Measurements from ENCODE around the gene DEFB127. TPM values are rescaled to one million over a fixed set of nuclear protein-coding genes. Genes with fewer than 3 reads are reported as not detected.

Gene DEFB127
- total RNA-seq, 2 experiments from 2014 or later = not detected

DNA sequence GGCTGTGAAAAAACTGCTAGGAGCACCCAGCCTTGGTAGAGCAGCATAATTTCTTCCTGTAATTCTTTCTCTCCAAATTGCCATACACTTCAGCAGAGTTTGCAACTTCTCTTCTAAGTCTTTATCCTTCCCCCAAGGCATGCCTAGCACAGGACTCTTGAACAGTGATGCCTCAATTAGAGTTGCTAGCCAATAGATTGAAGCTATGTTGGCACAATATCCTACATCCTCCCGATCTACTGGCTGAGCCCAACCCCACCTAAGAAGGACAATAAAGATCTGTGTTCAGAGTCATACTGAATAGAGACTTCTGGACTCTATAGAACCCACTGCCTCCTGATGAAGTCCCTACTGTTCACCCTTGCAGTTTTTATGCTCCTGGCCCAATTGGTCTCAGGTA lies 15.0 kb upstream of the DEFB127 start, which contains the start of gene DEFB126:
Gene DEFB126, plus strand, starts transcription at position 301 of the 400 bp plus-strand sequence. Its CDS starts 39 bp downstream, at position 340.
- ATAC-seq = no peak
- POLR2A ChIA-PET = no interaction called here
- intact Hi-C loops (cut with micrococcal nuclease) = no loop called here
- Mint-ChIP-seq H3K27ac (no peak within 1 kb of the TSS), H3K9me3 (peaks cover 10% of the 10 kb centered on the region), H3K36me3 (ENCODE audit: low read depth) (no peaks in the 10 kb centered on the region), H3K4me3 (no peak within 1 kb of the TSS), H3K27me3 (peaks cover 27% of the 10 kb centered on the region), H3K4me1 (ENCODE audit: low read depth) (no peaks in the 10 kb centered on the region)
- no peak for DNase-seq
- TF ChIP-seq, protein P1, sequence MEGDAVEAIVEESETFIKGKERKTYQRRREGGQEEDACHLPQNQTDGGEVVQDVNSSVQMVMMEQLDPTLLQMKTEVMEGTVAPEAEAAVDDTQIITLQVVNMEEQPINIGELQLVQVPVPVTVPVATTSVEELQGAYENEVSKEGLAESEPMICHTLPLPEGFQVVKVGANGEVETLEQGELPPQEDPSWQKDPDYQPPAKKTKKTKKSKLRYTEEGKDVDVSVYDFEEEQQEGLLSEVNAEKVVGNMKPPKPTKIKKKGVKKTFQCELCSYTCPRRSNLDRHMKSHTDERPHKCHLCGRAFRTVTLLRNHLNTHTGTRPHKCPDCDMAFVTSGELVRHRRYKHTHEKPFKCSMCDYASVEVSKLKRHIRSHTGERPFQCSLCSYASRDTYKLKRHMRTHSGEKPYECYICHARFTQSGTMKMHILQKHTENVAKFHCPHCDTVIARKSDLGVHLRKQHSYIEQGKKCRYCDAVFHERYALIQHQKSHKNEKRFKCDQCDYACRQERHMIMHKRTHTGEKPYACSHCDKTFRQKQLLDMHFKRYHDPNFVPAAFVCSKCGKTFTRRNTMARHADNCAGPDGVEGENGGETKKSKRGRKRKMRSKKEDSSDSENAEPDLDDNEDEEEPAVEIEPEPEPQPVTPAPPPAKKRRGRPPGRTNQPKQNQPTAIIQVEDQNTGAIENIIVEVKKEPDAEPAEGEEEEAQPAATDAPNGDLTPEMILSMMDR (IDR thresholded peaks at IDR 0.05) = no peak
- CTCF ChIA-PET = no interaction called here

DNA sequence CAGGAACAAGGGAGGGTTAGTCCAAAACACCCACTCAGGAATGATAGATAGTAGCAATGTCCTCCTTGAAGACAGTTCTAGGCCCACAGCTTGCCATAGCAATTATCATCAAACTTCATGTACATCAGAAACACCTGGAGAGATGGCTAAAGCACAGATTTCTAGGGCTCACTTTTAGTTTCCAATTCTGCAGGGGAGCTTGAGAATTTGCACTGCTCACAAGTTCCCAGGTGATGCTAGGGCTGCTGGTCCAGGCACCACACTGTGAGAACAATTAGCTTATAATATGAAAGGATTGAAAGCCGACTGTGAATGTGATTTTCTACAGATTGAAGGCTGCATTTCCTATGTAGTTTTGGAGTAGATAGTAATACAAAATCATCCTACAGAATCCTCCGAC lies 11.4 kb upstream of the DEFB127 start:
- ATAC-seq (no peak), DNase-seq (no peak)
- Mint-ChIP-seq H3K36me3 (ENCODE audit: low read depth) (no peaks in the 10 kb centered on the region), H3K9me3 (no peaks in the 10 kb centered on the region), H3K4me1 (ENCODE audit: low read depth) (no peaks in the 10 kb centered on the region), H3K4me3 (no peak overlapping the region), H3K27ac (no peak overlapping the region), H3K27me3 (peaks cover 15% of the 10 kb centered on the region)
- intact Hi-C loops (cut with micrococcal nuclease) = no loop called here
- CTCF ChIA-PET = no interaction called here
- POLR2A ChIA-PET = interaction anchor here (1.1 kb wide), 1 partner anchor 117 kb away, joined by 3 read pairs; no protein-coding TSS in a partner anchor
- TF ChIP-seq, protein P1 (IDR thresholded peaks at IDR 0.05) = no peak

DNA sequence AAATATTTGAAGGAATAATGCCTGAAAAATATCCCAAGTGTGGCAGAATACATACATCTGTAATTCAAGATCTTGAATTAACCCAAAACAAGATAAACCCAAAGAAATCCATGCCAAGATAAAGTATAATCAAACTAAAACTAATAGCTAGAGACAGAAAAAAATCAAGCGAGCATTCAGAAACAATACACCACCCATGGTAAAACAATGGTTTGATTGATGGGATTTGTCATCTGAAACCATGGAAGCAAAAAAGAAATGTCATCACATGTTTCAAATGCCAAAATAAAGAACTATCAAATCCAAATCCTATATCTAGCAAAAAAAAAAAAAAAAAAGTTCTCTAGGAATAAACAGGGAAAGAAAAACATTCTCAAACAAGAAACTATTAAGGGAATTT lies 5.1 kb upstream of the DEFB127 start:
- ChIA-PET CTCF (no interaction called here), POLR2A (no interaction called here)
- Mint-ChIP-seq H3K4me3 (no peak overlapping the region), H3K27me3 (peaks cover 16% of the 10 kb centered on the region), H3K4me1 (ENCODE audit: low read depth) (no peaks in the 10 kb centered on the region), H3K36me3 (ENCODE audit: low read depth) (no peaks in the 10 kb centered on the region), H3K9me3 (no peaks in the 10 kb centered on the region), H3K27ac (no peak overlapping the region)
- no peak for DNase-seq
- TF ChIP-seq, protein P1 (IDR thresholded peaks at IDR 0.05) = no peak
- no peak for ATAC-seq
- intact Hi-C loops (cut with micrococcal nuclease) = no loop called here

DNA sequence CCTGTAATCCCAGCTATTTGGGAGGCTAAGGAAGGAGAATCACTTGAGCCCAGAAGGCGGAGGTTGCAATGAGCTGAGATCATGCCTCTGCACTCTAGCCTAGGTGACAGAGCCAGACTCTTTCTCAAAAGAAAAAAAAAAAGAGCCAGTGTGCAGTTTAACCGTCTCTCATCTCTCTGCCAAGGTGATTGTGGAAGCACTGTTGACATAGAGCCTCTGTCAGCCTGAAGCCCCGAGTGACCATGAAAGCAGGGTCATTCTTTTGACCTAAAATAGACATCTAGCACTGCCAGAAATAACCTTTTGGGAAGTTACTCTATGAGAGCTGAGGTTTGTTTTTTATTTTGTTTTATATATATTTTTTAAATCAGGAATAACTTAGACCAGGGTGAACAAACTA lies 7.4 kb downstream of the DEFB127 start:
- Mint-ChIP-seq H3K4me3 (no peak overlapping the region), H3K9me3 (no peaks in the 10 kb centered on the region), H3K27me3 (peaks cover 12% of the 10 kb centered on the region), H3K36me3 (ENCODE audit: low read depth) (no peaks in the 10 kb centered on the region), H3K27ac (no peak overlapping the region), H3K4me1 (ENCODE audit: low read depth) (no peaks in the 10 kb centered on the region)
- POLR2A ChIA-PET = no interaction called here
- DNase-seq = no peak
- CTCF ChIA-PET = no interaction called here
- intact Hi-C loops (cut with micrococcal nuclease) = no loop called here
- TF ChIP-seq, protein P1 (IDR thresholded peaks at IDR 0.05) = no peak
- no peak for ATAC-seq

DNA sequence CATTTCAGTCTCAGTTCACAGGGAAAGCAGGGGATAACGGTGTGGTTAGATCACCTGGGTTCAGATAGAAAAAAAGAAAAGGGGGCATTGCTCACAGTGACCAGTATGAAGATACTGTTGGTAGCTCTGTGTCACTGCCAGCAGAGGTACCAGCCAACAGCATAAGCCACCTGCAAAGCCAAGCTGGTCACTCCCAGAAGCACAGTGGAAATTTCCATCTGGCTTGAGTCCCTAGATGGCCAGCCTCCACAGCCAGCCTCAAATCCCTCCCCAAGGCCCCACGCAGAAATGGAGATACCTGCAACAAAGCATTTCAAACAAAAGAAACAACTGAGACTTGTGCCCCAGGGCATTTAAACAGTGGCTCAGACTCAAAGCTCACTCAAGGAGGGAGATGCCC lies 11.6 kb downstream of the DEFB127 start:
- Mint-ChIP-seq H3K4me1 (ENCODE audit: low read depth) (no peaks in the 10 kb centered on the region), H3K36me3 (ENCODE audit: low read depth) (no peaks in the 10 kb centered on the region), H3K27me3 (peaks cover 3% of the 10 kb centered on the region), H3K9me3 (no peaks in the 10 kb centered on the region), H3K27ac (no peak overlapping the region), H3K4me3 (no peak overlapping the region)
- DNase-seq = no peak
- CTCF ChIA-PET = no interaction called here
- no peak for ATAC-seq
- TF ChIP-seq, protein P1 (IDR thresholded peaks at IDR 0.05) = no peak
- POLR2A ChIA-PET = no interaction called here
- intact Hi-C loops (cut with micrococcal nuclease) = no loop called here

All from activated CD8-positive, alpha-beta T cell treated with anti-CD3 and anti-CD28 coated beads for 36 hours (primary cell).